Endothelial cell of umbilical vein (primary cell): ENCODE data around the gene ARL8A. TPM values are rescaled to one million over a fixed set of nuclear protein-coding genes. Genes with fewer than 3 reads are reported as not detected.

Source experiments
- BruUV-seq: library from RNA; stranded (reverse); fragments of 400-500 nt; replicated peaks from 2 replicates; lab custom pipeline; 2021; lab: Mats Ljungman, UMichigan
- CTCF ChIA-PET: fragments of 300-600, 350-600 bp; sonication (Branson Sonifier 250); formaldehyde crosslinking; loops from one replicate; lab custom pipeline; 2021; ENCODE audit warnings: antibody characterized with exemption, inconsistent platforms; lab: Charles Lee
- POLR2A ChIA-PET: fragments of 300-600, 350-600 bp; sonication (Branson Sonifier 250); formaldehyde crosslinking; loops from one replicate; lab custom pipeline; 2021; ENCODE audit warnings: antibody characterized with exemption, inconsistent platforms; lab: Charles Lee
- DNase-seq: peaks from one replicate; pipeline ENCODE4 v3.0.0-alpha.2; 2011; ENCODE audit warnings: low read depth, low spot score
- FAIRE-seq: peaks from 2 replicates; lab custom pipeline; 2011; peaks lifted over from hg19 to GRCh38; lab: Jason Lieb, UNC
- H2AFZ ChIP-seq: 2 replicates; pipeline ENCODE4 v1.6.0; 2012; ENCODE audit warnings: low read depth, low read length, control low read depth, inconsistent platforms
- H3K27ac ChIP-seq: 2 replicates; pipeline ENCODE4 v1.5.1; 2011; ENCODE audit warnings: low read depth, mild to moderate bottlenecking, control low read depth, low read length, moderate library complexity; ENCODE audit not compliant: insufficient read depth
- H3K27me3 ChIP-seq, 2 experiments: 2 replicates each; pipeline versions ENCODE4 v1.6.0 to v1.6.1; 2011; ENCODE audit warnings: low read length in 2 of 2, mixed read lengths in 1 of 2; ENCODE audit not compliant: control insufficient read depth in 2 of 2, insufficient read depth in 2 of 2
- H3K36me3 ChIP-seq, 2 experiments: 2 replicates in 1 of 2; 3 replicates in 1 of 2; pipeline ENCODE4 v1.5.1; 2011; ENCODE audit warnings: low read length in 2 of 2, mild to moderate bottlenecking in 1 of 2, moderate library complexity in 1 of 2; ENCODE audit not compliant: control insufficient read depth in 2 of 2, insufficient read depth in 2 of 2; ENCODE audit errors: extremely low read depth in 1 of 2
- H3K4me1 ChIP-seq: 3 replicates; pipeline ENCODE4 v1.5.1; 2011; ENCODE audit warnings: mild to moderate bottlenecking, low read length; ENCODE audit not compliant: control insufficient read depth, insufficient read depth; ENCODE audit errors: extremely low read depth
- H3K4me2 ChIP-seq: 2 replicates; pipeline ENCODE4 v1.6.1; 2011; ENCODE audit warnings: low read length, control low read depth, mixed read lengths; ENCODE audit not compliant: insufficient read depth
- H3K4me3 ChIP-seq, 3 experiments: fragments of 200-600 bp in 1 of 3; sonication (generic), shearing (Covaris generic) in 1 of 3; replicated peaks in 1 of 3; 2 replicates each; pipeline ENCODE4 v1.5.1; 2011 to 2016; ENCODE audit warnings: control low read depth in 3 of 3, low read length in 3 of 3, mild to moderate bottlenecking in 2 of 3, inconsistent platforms in 1 of 3, low read depth in 1 of 3, moderate library complexity in 1 of 3; ENCODE audit not compliant: insufficient read depth in 1 of 3
- H3K79me2 ChIP-seq: 2 replicates; pipeline ENCODE4 v1.6.0; 2012; ENCODE audit warnings: low read length, inconsistent platforms; ENCODE audit not compliant: control insufficient read depth, insufficient read depth
- H3K9ac ChIP-seq: replicated peaks from 2 replicates; pipeline ENCODE3; 2011; ENCODE audit warnings: low read length, control low read depth; ENCODE audit not compliant: insufficient read depth; ENCODE audit errors: extremely low read depth
- H3K9me1 ChIP-seq: replicated peaks from 3 replicates; pipeline ENCODE4 v1.6.0; 2011; ENCODE audit warnings: mild to moderate bottlenecking, low read length; ENCODE audit not compliant: control insufficient read depth, insufficient read depth; ENCODE audit errors: extremely low read depth
- H3K9me3 ChIP-seq: replicated peaks from 2 replicates; pipeline ENCODE4 v1.5.1; 2012; ENCODE audit warnings: low read length, inconsistent platforms; ENCODE audit not compliant: control insufficient read depth, insufficient read depth
- H4K20me1 ChIP-seq: replicated peaks from 2 replicates; pipeline ENCODE3; 2011; ENCODE audit warnings: mild to moderate bottlenecking, low read length; ENCODE audit not compliant: control insufficient read depth, insufficient read depth; ENCODE audit errors: extremely low read depth
- EZH2 ChIP-seq: IDR thresholded peaks from 2 replicates; pipeline ENCODE4 v1.6.1; 2012; ENCODE audit warnings: borderline replicate concordance, low read depth, mild to moderate bottlenecking, moderate library complexity, low read length, inconsistent platforms; ENCODE audit not compliant: severe bottlenecking
- FOS ChIP-seq: IDR thresholded peaks from 2 replicates; pipeline ENCODE4 v1.6.1; 2011; ENCODE audit warnings: mild to moderate bottlenecking, low read length, moderate library complexity, borderline replicate concordance; ENCODE audit not compliant: insufficient read depth
- GATA2 ChIP-seq: IDR thresholded peaks from 2 replicates; pipeline ENCODE4 v1.7.0; 2011; ENCODE audit warnings: low read depth, mild to moderate bottlenecking, moderate library complexity, mixed read lengths, low read length; ENCODE audit not compliant: insufficient read length, insufficient read depth
- JUN ChIP-seq: IDR thresholded peaks from 2 replicates; pipeline ENCODE4 v1.6.1; 2011; ENCODE audit warnings: borderline replicate concordance, low read depth; ENCODE audit not compliant: insufficient read length, insufficient read depth
- MYC ChIP-seq: IDR thresholded peaks from one replicate; pipeline ENCODE4 v1.6.1; 2011; ENCODE audit warnings: mild to moderate bottlenecking, low read depth, low read length
- POLR2A ChIP-seq: IDR thresholded peaks from 2 replicates; pipeline ENCODE4 v1.6.1; 2012; ENCODE audit warnings: low read depth, mild to moderate bottlenecking, control low read depth, low read length
- POLR2AphosphoS5 ChIP-seq: IDR thresholded peaks from 2 replicates; pipeline ENCODE4 v1.6.1; 2012; ENCODE audit warnings: low read depth, mild to moderate bottlenecking, control low read depth, low read length, moderate library complexity; ENCODE audit not compliant: insufficient read depth
- dilution Hi-C: fragments of 300-500 bp; cut with MboI; formaldehyde crosslinking; loops from one replicate; pipeline ENCODE4 v1.15.0; 2019; ENCODE audit warnings: low sequenced_read_pairs; ENCODE audit not compliant: extremely low pct_ligation_motif_present
- intact Hi-C: fragments of 100-400 bp; cut with micrococcal nuclease; formaldehyde crosslinking; loops from one replicate; pipeline ENCODE4 v1.10.0; 2022
- polyA plus RNA-seq, 4 experiments: library from polyadenylated mRNA; depleted of rRNA in 3 of 4; stranded (reverse) in 3 of 4; unstranded in 1 of 4; fragments of >200 nt; gene quantifications; 2 replicates each; pipeline versions ENCODE4 v1.2.1 to v1.2.3, GENCODE V29; 2011 to 2012; ENCODE audit warnings: missing spikeins in 1 of 4
- total RNA-seq: library from RNA; stranded (reverse); gene quantifications from 2 replicates; pipeline ENCODE4 v1.2.3, GENCODE V29; 2021
- TF ChIP-seq, protein P1 (sequence below): IDR thresholded peaks from 2 replicates; pipeline ENCODE4 v1.6.1; 2011; ENCODE audit not compliant: insufficient read depth, insufficient read length
- TF ChIP-seq, protein P2 (sequence below), 2 donors: IDR thresholded peaks; 1 replicate in 1 of 2; 2 replicates in 1 of 2; pipeline ENCODE4 v1.5.1; 2011; ENCODE audit warnings: low read length in 2 of 2, mild to moderate bottlenecking in 2 of 2, moderate library complexity in 2 of 2, control low read depth in 1 of 2, inconsistent platforms in 1 of 2, low read depth in 1 of 2; ENCODE audit not compliant: insufficient read depth in 1 of 2; ENCODE audit errors: extremely low read depth in 1 of 2

ARL8A gene
- total and polyA plus RNA-seq, 2 donors (not counting 3 experiments of a cell fraction or from before 2014, with no cell fraction given) = 54.3 to 69.5 TPM

DNA sequence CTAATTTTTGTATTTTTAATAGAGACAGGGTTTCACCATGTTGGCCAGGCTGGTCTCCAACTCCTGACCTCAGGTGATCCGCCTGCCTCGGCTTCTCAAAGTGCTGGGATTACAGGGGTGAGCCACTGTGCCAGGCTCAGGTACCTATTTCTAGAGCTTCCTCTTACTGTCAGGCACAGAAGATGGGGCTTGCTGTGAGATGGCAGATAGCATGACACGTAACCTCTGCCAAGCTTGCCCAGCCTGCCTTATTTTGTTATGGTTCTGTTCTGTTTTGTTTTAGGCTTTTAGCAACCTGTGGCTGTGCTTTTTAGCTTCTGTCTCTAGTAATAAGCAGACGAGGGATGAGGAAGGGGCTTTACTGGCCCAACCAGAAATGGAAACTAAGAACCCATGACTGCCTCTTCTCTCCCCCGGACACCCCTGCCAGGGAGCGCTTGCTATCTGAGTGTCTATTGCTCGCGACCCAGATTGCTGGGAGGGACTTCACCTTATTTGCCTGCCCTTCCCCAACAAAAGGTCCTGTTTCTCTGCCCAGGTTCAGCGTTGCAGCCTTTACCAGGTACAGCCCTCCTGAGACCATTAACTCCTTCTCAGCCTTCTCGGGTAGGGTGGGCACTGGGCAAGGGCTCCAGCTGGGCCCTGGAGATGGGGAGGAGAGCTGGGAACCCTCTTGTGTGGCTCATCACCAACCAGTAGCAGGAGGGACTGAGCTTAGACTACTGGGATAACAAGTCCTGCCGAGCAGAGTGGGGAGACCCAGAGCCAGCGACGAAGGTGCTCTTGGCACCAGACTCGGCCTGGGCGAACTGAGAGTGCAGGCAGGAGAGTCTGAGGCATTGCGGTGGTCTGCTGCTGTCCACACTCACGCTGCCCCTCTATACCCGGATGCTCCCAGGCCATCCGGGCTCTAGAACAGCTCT lies 35.6 kb upstream of the ARL8A start:
- H2AFZ ChIP-seq = no peak overlapping the region
- H3K9me3 ChIP-seq = no peaks in the 10 kb centered on the region
- H3K4me3 ChIP-seq = no peak overlapping the region
- DNase-seq (no peak), FAIRE-seq (no peak)
- H3K4me1 ChIP-seq = no peaks in the 10 kb centered on the region
- no peak overlapping the region for H3K9ac ChIP-seq
- no peaks in the 10 kb centered on the region for H4K20me1 ChIP-seq
- no peak overlapping the region for H3K27ac ChIP-seq
- H3K27me3 ChIP-seq = peaks cover 8 to 13% of the 10 kb centered on the region in 2 experiments
- H3K36me3 ChIP-seq = no peaks in the 10 kb centered on the region
- H3K79me2 ChIP-seq = no peaks in the 10 kb centered on the region
- ChIA-PET CTCF (interaction anchor here (0.8 to 1.6 kb wide), 5 partner anchors 9 to 540 kb away, joined by 3 to 5 read pairs (median 4); no protein-coding TSS in a partner anchor), POLR2A (no interaction called here)
- intact Hi-C loops = no loop called here
- H3K9me1 ChIP-seq = no peaks in the 10 kb centered on the region
- no peak overlapping the region for H3K4me2 ChIP-seq
- no TSS peak for BruUV-seq
- TF ChIP-seq FOS = no peak
- TF ChIP-seq JUN = no peak
- TF ChIP-seq, protein P1, sequence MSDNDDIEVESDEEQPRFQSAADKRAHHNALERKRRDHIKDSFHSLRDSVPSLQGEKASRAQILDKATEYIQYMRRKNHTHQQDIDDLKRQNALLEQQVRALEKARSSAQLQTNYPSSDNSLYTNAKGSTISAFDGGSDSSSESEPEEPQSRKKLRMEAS = no peak
- no peak for TF ChIP-seq GATA2
- no peak for TF ChIP-seq POLR2A
- TF ChIP-seq POLR2AphosphoS5 = no peak
- TF ChIP-seq, protein P2, sequence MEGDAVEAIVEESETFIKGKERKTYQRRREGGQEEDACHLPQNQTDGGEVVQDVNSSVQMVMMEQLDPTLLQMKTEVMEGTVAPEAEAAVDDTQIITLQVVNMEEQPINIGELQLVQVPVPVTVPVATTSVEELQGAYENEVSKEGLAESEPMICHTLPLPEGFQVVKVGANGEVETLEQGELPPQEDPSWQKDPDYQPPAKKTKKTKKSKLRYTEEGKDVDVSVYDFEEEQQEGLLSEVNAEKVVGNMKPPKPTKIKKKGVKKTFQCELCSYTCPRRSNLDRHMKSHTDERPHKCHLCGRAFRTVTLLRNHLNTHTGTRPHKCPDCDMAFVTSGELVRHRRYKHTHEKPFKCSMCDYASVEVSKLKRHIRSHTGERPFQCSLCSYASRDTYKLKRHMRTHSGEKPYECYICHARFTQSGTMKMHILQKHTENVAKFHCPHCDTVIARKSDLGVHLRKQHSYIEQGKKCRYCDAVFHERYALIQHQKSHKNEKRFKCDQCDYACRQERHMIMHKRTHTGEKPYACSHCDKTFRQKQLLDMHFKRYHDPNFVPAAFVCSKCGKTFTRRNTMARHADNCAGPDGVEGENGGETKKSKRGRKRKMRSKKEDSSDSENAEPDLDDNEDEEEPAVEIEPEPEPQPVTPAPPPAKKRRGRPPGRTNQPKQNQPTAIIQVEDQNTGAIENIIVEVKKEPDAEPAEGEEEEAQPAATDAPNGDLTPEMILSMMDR (IDR thresholded peaks at IDR 0.05; ENCODE audit: extremely low read depth in 1 of 2, insufficient read depth in 1 of 2, low read depth in 1 of 2, low read length in 2 of 2) = no peak
- TF ChIP-seq MYC = no peak
- no peak for TF ChIP-seq EZH2
- dilution Hi-C loops = no loop called here
